AG09319 (cell line): ENCODE data around the gene SETD6.
A peak's percentile ranks its signal among the peaks of the same experiment; 100 is the strongest.

Experiments
- DNase-seq: peaks from one replicate; pipeline ENCODE4 v3.0.0-alpha.2; 2010; ENCODE audit warnings: low read depth; ENCODE audit errors: extremely low read depth
- CTCF ChIP-seq: IDR thresholded peaks from 2 replicates; pipeline ENCODE4 v1.5.1; 2011; ENCODE audit warnings: low read depth, mild to moderate bottlenecking, inconsistent platforms, low read length, moderate library complexity

Gene SETD6

GRCh38 chr16:58494981-58495520, 20.3 kb upstream of the SETD6 start:
- TF ChIP-seq CTCF, result peak; percentile 79
- peak; percentile 92 for DNase-seq

DNA sequence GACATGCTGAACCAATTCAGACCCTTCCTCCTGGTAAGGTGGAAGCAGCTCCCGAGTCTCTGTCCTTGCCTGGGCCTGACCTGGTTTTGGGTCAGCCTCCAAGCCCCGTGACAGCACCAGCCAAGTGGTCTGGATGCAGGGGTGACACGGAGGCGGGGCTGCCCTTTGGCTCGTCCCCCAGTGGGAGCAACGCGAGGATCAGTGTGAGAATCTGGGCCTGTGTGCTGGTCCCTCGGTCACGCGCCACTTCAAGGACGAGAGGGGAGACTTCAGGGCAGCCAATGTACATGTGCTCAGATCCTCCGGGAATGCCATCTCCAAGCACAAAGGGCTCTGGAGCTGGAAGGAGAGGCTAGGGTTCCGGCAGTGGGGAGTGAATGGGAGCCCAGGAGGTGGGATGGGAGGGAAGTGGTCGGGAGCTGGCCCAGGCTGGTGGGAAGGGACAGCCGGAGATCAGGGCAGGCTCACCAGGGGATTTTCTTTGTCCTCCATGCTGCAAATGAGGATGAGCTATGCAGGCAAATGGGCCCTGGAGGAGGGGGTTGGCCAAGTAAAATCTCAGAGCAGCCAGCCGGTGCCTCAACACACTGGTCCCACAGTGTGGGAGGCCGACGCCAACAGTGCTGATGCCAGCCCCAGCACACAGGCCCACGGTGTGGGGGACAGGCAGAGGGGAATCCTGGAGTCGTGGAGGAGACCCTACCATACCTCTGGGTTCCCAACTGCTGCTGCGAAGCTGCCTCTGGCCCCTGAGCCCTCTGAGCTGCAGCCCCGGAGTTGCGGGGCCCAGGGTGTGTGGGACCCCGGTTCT, 19.6 kb upstream of the SETD6 start:
- TF ChIP-seq CTCF, result no peak
- DNase-seq, result no peak

DNA sequence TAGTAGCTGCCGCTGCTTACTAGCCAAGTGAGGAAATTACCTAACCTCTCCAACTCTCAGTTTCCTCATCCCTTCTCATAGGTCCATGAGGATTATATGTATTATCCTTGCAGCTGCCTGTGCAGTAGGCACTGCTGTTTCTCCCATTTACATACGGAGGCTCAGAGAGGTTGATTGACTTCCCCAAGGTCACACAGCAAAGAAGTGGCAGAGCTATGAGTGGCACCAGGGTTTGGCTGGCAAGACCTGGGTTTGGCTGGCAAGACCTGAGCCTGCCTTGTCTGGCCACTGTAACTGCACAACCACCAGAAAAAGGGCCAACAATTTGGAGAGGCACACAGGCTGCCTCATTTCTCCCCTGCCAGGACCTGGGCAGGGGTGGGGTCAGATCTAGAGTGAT, 17.8 kb upstream of the SETD6 start:
- DNase-seq, result no peak
- TF ChIP-seq CTCF, result no peak

- no peak for TF ChIP-seq CTCF
- DNase-seq, result no peak
Measured at GRCh38 chr16:58497935-58498334, 17.4 kb upstream of the SETD6 start.

- no peak for TF ChIP-seq CTCF
- no peak for DNase-seq
Measured at GRCh38 chr16:58498341-58499091, 16.8 kb upstream of the SETD6 start.

GRCh38 chr16:58499092-58499511, 16.2 kb upstream of the SETD6 start:
- DNase-seq, result no peak
- TF ChIP-seq CTCF, result no peak

DNA sequence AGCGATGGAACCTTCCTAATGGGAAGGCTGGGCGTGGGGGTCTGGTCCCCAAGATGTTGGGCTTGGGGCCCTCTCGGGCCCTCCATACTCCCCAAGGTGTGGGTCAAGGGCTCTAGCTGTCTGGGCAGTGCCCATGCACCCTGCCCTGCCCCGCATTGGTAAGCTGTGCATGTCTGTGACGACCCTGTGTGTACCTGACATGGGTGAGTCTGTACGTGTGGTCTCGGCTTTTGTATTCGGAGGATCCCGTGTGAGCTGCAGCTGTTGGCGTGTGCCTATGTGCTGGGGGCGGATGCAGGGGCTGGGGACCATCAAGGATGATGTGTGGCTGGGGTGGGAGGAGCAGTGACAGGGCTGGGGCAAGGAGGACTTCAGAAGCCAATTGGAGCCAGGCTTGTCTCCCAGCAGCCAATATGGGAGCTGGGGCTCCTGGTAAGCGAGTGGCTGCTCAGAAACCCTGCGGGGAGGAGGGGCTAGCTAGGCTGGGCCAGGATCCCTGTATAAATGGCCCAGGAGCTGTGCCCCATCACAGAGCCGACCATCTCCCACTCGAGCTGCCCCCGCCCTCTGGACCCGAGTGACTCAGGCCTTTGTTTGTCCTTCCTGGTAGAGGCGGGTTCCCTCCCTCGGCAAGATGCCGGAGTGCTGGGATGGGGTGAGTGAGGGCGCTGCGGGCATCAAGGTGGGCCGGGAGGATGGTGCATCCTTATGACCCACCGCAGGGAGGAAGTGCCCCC, 15.5 kb upstream of the SETD6 start, which contains the start of gene NDRG4:
Gene NDRG4, plus strand, starts transcription at position 529 of the 737 bp plus-strand sequence. Its CDS starts 106 bp downstream, at position 635.
- peak; percentile 60 for DNase-seq
- TF ChIP-seq CTCF, result no peak
